WTC11 (cell line): ENCODE results near the gene FGF1. TPM values are rescaled to one million over a fixed set of nuclear protein-coding genes. Genes with fewer than 3 reads are reported as not detected.

ENCODE experiments used
- ATAC-seq: fragments of 200-7000 bp; cut with Tn5 transposase; 2 replicates; pipeline ENCODE4 v1.10.0; 2021; ENCODE audit warnings: mild to moderate bottlenecking, moderate library complexity
- CTCF ChIA-PET: fragments of 300-600 bp; sonication (Branson Sonifier 250); formaldehyde crosslinking; loops from one replicate; lab custom pipeline; 2021; ENCODE audit warnings: antibody characterized with exemption; lab: Charles Lee
- POLR2A ChIA-PET: fragments of 350-600 bp; sonication (Branson Sonifier 250); formaldehyde crosslinking; loops from one replicate; lab custom pipeline; 2021; ENCODE audit warnings: antibody characterized with exemption; lab: Charles Lee
- DNase-seq: peaks from one replicate; pipeline ENCODE4 v3.0.0; 2021; ENCODE audit warnings: low spot score
- H3K27ac Mint-ChIP-seq: 2 replicates; pipeline ENCODE4 v1.8.0; 2021; ENCODE audit warnings: mixed read lengths
- H3K27me3 Mint-ChIP-seq: 2 replicates; pipeline ENCODE4 v1.8.0; 2021; ENCODE audit warnings: low read depth, mild to moderate bottlenecking, moderate library complexity, mixed read lengths
- H3K36me3 Mint-ChIP-seq: 2 replicates; pipeline ENCODE4 v1.8.0; 2021; ENCODE audit warnings: mixed read lengths
- H3K4me1 Mint-ChIP-seq: 2 replicates; pipeline ENCODE4 v1.8.0; 2022; ENCODE audit warnings: mixed read lengths
- H3K4me3 Mint-ChIP-seq: 2 replicates; pipeline ENCODE4 v1.8.0; 2021; ENCODE audit warnings: mild to moderate bottlenecking, moderate library complexity, mixed read lengths
- H3K9me3 Mint-ChIP-seq: 2 replicates; pipeline ENCODE4 v1.8.0; 2021; ENCODE audit warnings: mixed read lengths
- ARID4B ChIP-seq: sonication (generic); formaldehyde crosslinking; IDR thresholded peaks from 2 replicates; pipeline ENCODE4 v1.8.0; 2023; ENCODE audit warnings: missing genetic modification reagents, mild to moderate bottlenecking, borderline replicate concordance
- CREB1 ChIP-seq: sonication (generic); formaldehyde crosslinking; IDR thresholded peaks from 2 replicates; pipeline ENCODE4 v1.8.0; 2023; ENCODE audit warnings: mild to moderate bottlenecking, missing genetic modification reagents
- HMGA2 ChIP-seq: fragments of 250-450 bp; sonication (Bioruptor Pico); IDR thresholded peaks from 2 replicates; pipeline ENCODE4 v1.4.0; 2021; ENCODE audit warnings: mild to moderate bottlenecking, moderate library complexity
- JUN ChIP-seq: sonication (generic); formaldehyde crosslinking; IDR thresholded peaks from 2 replicates; pipeline ENCODE4 v1.8.0; 2023; ENCODE audit warnings: mild to moderate bottlenecking, missing genetic modification reagents
- KAT7 ChIP-seq: sonication (generic); formaldehyde crosslinking; IDR thresholded peaks from 2 replicates; pipeline ENCODE4 v1.8.1; 2023; ENCODE audit warnings: missing genetic modification reagents, mild to moderate bottlenecking, borderline replicate concordance
- MXD4 ChIP-seq: fragments of 250-450 bp; sonication (Bioruptor Pico); IDR thresholded peaks from 2 replicates; pipeline ENCODE4 v1.8.0; 2021; ENCODE audit warnings: mild to moderate bottlenecking, moderate library complexity, borderline replicate concordance
- NR1H2 ChIP-seq: sonication (generic); formaldehyde crosslinking; IDR thresholded peaks from 2 replicates; pipeline ENCODE4 v1.9.0; 2021; ENCODE audit warnings: mild to moderate bottlenecking, moderate library complexity, missing genetic modification reagents
- NR2C2 ChIP-seq: sonication (generic); formaldehyde crosslinking; IDR thresholded peaks from 2 replicates; pipeline ENCODE4 v1.8.0; 2022; ENCODE audit warnings: mild to moderate bottlenecking, missing genetic modification reagents
- RELA ChIP-seq: sonication (generic); formaldehyde crosslinking; IDR thresholded peaks from 2 replicates; pipeline ENCODE4 v1.8.1; 2022; ENCODE audit warnings: missing genetic modification reagents, mild to moderate bottlenecking, borderline replicate concordance
- TCF7 ChIP-seq: sonication (generic); formaldehyde crosslinking; IDR thresholded peaks from 2 replicates; pipeline ENCODE4 v1.8.0; 2022; ENCODE audit warnings: mild to moderate bottlenecking, low read depth, missing genetic modification reagents, moderate library complexity
- ZMAT4 ChIP-seq: fragments of 250-450 bp; sonication (Bioruptor Pico); IDR thresholded peaks from 2 replicates; pipeline ENCODE4 v1.9.0; 2021; ENCODE audit warnings: mild to moderate bottlenecking
- total RNA-seq: library from RNA; stranded (reverse); gene quantifications from 3 replicates; pipeline ENCODE4 v1.2.3, GENCODE V29; 2021
- TF ChIP-seq, protein P1 (sequence below): sonication (generic); formaldehyde crosslinking; IDR thresholded peaks from 2 replicates; pipeline ENCODE4 v1.8.1; 2022; ENCODE audit warnings: low read depth, mild to moderate bottlenecking, moderate library complexity, missing genetic modification reagents, borderline replicate concordance
- TF ChIP-seq, protein P2 (sequence below): sonication (generic); formaldehyde crosslinking; IDR thresholded peaks from 2 replicates; pipeline ENCODE4 v1.8.1; 2022; ENCODE audit warnings: missing genetic modification reagents, borderline replicate concordance
- TF ChIP-seq, protein P3 (sequence below): sonication (generic); formaldehyde crosslinking; IDR thresholded peaks from 2 replicates; pipeline ENCODE4 v1.8.0; 2022; ENCODE audit warnings: mild to moderate bottlenecking, missing genetic modification reagents
- TF ChIP-seq, protein P4 (sequence below): sonication (generic); formaldehyde crosslinking; IDR thresholded peaks from 2 replicates; pipeline ENCODE4 v1.8.1; 2022; ENCODE audit warnings: mild to moderate bottlenecking, moderate library complexity, missing genetic modification reagents

FGF1 gene
- total RNA-seq, 1 experiment from 2014 or later = 0.55 TPM

- Mint-ChIP-seq H3K36me3 (no peaks in the 10 kb centered on the region), H3K9me3 (peaks cover 6% of the 10 kb centered on the region), H3K27me3 (no peaks in the 10 kb centered on the region), H3K4me1 (peaks cover 16% of the 10 kb centered on the region), H3K4me3 (no peak overlapping the region), H3K27ac (0 out of 2 replicates have a peak overlapping the region, but pooled peaks have one; percentile 16)
- no peak for TF ChIP-seq MXD4 (CRISPR knock-in tag)
- no peak for TF ChIP-seq HMGA2 (CRISPR knock-in tag)
- TF ChIP-seq NR2C2 = no peak
- TF ChIP-seq RELA (CRISPR knock-in tag) = no peak
- TF ChIP-seq, protein P1, sequence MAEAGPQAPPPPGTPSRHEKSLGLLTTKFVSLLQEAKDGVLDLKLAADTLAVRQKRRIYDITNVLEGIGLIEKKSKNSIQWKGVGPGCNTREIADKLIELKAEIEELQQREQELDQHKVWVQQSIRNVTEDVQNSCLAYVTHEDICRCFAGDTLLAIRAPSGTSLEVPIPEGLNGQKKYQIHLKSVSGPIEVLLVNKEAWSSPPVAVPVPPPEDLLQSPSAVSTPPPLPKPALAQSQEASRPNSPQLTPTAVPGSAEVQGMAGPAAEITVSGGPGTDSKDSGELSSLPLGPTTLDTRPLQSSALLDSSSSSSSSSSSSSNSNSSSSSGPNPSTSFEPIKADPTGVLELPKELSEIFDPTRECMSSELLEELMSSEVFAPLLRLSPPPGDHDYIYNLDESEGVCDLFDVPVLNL (CRISPR knock-in tag) = no peak
- TF ChIP-seq, protein P2, sequence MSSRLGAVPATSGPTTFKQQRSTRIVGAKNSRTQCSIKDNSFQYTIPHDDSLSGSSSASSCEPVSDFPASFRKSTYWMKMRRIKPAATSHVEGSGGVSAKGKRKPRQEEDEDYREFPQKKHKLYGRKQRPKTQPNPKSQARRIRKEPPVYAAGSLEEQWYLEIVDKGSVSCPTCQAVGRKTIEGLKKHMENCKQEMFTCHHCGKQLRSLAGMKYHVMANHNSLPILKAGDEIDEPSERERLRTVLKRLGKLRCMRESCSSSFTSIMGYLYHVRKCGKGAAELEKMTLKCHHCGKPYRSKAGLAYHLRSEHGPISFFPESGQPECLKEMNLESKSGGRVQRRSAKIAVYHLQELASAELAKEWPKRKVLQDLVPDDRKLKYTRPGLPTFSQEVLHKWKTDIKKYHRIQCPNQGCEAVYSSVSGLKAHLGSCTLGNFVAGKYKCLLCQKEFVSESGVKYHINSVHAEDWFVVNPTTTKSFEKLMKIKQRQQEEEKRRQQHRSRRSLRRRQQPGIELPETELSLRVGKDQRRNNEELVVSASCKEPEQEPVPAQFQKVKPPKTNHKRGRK (CRISPR knock-in tag) = no peak
- TF ChIP-seq KAT7 = no peak
- TF ChIP-seq NR1H2 (CRISPR knock-in tag) = no peak
- TF ChIP-seq, protein P3, sequence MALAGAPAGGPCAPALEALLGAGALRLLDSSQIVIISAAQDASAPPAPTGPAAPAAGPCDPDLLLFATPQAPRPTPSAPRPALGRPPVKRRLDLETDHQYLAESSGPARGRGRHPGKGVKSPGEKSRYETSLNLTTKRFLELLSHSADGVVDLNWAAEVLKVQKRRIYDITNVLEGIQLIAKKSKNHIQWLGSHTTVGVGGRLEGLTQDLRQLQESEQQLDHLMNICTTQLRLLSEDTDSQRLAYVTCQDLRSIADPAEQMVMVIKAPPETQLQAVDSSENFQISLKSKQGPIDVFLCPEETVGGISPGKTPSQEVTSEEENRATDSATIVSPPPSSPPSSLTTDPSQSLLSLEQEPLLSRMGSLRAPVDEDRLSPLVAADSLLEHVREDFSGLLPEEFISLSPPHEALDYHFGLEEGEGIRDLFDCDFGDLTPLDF (CRISPR knock-in tag) = no peak
- no peak for TF ChIP-seq JUN
- TF ChIP-seq, protein P4, sequence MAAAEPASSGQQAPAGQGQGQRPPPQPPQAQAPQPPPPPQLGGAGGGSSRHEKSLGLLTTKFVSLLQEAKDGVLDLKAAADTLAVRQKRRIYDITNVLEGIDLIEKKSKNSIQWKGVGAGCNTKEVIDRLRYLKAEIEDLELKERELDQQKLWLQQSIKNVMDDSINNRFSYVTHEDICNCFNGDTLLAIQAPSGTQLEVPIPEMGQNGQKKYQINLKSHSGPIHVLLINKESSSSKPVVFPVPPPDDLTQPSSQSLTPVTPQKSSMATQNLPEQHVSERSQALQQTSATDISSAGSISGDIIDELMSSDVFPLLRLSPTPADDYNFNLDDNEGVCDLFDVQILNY (CRISPR knock-in tag) = no peak
- TF ChIP-seq CREB1 (CRISPR knock-in tag) = no peak
- ChIA-PET CTCF (interaction anchor here (2.4 kb wide), 2 partner anchors 38 to 52 kb away, joined by 11 to 12 read pairs; no protein-coding TSS in a partner anchor), POLR2A (interaction anchor here (1.1 kb wide), 1 partner anchor 24 kb away, joined by 3 read pairs; no protein-coding TSS in a partner anchor)
- DNase-seq (no peak), ATAC-seq (no peak)
Observed at GRCh38 chr5:142660731-142661130, 25.2 kb downstream of the FGF1 start.

GRCh38 chr5:142660196-142660595, 25.7 kb downstream of the FGF1 start:
- peaks cover 20% of the 10 kb centered on the region for H3K4me1 Mint-ChIP-seq
- POLR2A ChIA-PET = interaction anchor here (0.5 to 1.1 kb wide), 2 partner anchors 25 to 108 kb away, joined by 3 read pairs; no protein-coding TSS in a partner anchor
- 0 out of 2 replicates have a peak overlapping the region, but pooled peaks have one; percentile 16 for H3K27ac Mint-ChIP-seq
- TF ChIP-seq TCF7 (CRISPR knock-in tag) (no peak), ARID4B (CRISPR knock-in tag) (no peak), ZMAT4 (CRISPR knock-in tag) (no peak)
- TF ChIP-seq, protein P3 (CRISPR knock-in tag) = no peak
- TF ChIP-seq, all 79 proteins: peak for 0
- ATAC-seq (no peak), DNase-seq (no peak)
- CTCF ChIA-PET = interaction anchor here (0.9 to 2.4 kb wide), 6 partner anchors 9 to 53 kb away, joined by 3 to 12 read pairs (median 3); no protein-coding TSS in a partner anchor
- Mint-ChIP-seq H3K36me3 (no peaks in the 10 kb centered on the region), H3K27me3 (no peaks in the 10 kb centered on the region), H3K4me3 (no peak overlapping the region), H3K9me3 (peaks cover 6% of the 10 kb centered on the region)
